T-helper 2 cell (primary cell): ENCODE data around the gene ODAPH.
A peak's percentile ranks its signal among the peaks of the same experiment; 100 is the strongest.

Experiments
- DNase-seq, 5 experiments: peaks; one replicate each; pipeline versions ENCODE4 v3.0.0 to v3.0.0-alpha.2; 2012 to 2022

The ODAPH gene

GRCh38 chr4:75544870-75545269, 11.0 kb upstream of the ODAPH start:
- DNase-seq = no peak

DNA sequence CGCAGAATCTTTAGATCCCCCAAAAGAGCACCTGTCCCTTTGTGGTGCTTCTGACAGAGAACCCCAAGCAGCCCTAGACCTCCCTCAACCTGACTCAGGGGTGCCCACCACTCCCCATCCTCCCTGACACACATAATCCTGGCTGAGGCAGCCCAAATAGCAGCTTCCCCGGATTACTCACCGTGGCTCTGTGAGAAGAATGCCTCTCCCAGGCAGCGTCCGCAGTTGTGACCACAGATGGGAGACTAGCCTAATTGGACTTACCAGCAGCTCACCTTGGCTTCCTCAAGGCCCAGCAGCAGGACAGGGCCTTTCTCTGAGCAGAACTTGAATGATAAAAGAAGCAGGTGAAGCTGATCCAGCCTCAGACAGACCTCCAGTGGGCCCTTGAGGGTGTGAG, 10.3 kb upstream of the ODAPH start:
- no peak for DNase-seq

GRCh38 chr4:75547647-75548387, 8.0 kb upstream of the ODAPH start:
- no peak for DNase-seq

- DNase-seq = no peak
Observed at GRCh38 chr4:75549019-75549418, 6.8 kb upstream of the ODAPH start.

DNA sequence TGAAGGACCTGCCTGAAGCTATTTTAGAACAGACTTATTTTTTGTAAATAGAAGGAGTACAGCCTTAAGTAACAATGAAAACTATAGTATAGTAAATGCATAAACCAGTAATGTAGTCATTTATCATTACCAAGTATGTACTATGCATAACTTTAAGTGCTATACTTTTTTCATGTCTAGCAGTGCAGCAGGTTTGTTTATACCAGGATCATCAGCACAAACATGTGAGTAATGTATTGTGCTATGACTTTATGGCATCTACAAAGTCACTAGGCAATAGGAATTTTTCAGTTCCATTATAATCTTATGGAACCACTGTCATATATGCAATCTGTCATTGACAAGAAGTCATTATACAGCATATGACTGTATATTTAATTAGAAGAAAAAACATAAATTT, 3.4 kb upstream of the ODAPH start:
- no peak for DNase-seq

- DNase-seq = no peak
Observed at GRCh38 chr4:75557696-75558095, 1.8 kb downstream of the ODAPH start.

DNA sequence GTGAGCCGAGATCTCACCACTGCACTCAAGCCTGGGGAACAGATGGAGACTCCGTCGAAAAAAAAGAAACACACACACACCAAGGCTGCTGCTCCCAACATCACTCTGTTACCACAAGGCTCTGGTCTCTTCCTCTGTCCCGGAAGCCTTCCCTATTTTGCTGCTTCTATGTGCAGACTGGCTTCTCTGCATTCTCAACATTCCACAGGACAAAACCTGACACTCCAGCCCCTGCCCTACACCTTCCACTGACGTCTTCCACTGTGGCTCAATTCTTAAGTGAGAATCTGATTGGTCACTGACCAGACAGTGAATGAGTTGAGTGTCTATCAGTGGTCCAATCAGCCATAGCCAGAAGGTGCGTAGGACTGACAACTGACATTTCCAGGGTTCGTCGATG, 5.9 kb downstream of the ODAPH start:
- no peak for DNase-seq

DNA sequence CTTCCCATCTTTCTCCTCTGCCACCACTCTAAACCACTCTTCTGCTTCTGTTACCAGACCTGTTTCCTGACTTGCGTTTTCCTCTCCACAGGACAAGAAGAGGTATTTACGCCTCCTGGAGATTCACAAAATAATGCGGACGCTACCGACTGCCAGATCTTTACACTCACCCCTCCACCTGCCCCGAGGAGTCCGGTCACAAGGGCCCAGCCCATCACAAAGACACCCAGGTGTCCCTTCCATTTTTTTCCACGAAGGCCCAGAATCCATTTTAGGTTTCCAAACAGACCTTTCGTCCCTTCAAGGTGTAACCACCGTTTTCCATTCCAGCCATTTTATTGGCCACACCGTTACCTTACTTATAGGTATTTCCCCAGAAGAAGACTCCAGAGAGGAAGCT, 8.2 kb downstream of the ODAPH start:
- no peak for DNase-seq

DNA sequence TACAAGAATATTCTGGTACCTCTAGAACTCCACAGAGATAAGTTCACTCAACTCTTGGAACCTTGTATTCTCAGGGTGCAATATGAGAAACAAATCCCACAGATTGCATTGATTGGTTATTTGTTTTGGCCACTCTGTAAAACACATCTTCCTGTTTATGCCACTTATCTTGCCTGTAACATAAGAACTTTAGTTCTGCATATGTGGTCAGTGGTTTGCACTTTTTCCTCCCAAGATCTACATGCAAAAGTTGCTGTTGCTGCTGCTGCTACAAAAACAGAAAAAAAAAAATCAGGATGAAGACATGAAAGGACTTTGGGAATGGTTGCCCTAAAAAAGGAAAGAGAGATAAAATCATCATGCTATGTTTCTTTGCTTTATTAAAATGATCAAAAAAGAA, 9.6 kb downstream of the ODAPH start:
- DNase-seq = peak in 1 of 5 experiments; percentile 49

- DNase-seq = no peak
Observed at GRCh38 chr4:75566911-75567310, 11.0 kb downstream of the ODAPH start.

GRCh38 chr4:75567725-75568124, 11.9 kb downstream of the ODAPH start:
- no peak for DNase-seq

DNA sequence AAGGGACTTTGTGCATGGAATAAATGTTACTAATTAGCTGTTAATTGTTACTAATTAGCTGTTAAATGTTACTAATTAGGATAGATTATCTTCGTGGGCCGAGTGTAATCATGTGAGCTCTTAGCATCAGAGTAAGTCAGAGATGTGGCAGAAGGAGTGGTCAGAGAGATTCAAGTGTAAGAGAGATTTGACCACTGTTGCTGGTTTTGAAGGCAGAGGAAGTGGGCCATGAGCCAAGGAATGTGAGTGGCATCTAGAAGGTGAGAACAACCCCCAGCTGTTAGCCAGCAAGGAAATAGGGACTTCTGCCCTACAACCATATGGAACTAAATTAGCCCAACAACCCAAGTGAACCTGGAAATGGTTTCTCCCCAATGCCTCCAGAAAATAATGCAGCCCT, 28.2 kb downstream of the ODAPH start:
- DNase-seq = no peak

DNA sequence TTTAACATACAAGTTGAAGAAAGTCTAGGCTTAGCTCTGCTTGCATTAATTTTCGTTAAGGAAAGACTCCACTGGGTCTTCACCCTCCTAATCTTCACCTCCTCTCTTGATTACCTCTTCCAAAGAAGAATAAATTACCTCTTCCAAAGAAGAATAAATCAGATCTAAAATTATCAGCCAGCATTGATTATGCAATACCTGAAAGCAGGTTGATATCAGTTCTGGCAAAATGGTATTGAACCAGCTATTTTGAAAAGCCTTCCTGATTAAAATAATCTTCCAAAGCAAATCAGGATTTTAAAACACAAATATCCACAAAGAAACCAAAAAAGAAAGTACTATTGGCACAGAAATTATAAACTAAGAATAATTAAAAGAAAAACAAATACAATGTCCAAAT, 37.5 kb downstream of the ODAPH start:
- no peak for DNase-seq

- DNase-seq = no peak
Observed at GRCh38 chr4:75596061-75596460, 40.2 kb downstream of the ODAPH start.

- DNase-seq = peak in 2 of 5 experiments; percentile 1 to 86
Observed at GRCh38 chr4:75598390-75598789, 42.5 kb downstream of the ODAPH start.

DNA sequence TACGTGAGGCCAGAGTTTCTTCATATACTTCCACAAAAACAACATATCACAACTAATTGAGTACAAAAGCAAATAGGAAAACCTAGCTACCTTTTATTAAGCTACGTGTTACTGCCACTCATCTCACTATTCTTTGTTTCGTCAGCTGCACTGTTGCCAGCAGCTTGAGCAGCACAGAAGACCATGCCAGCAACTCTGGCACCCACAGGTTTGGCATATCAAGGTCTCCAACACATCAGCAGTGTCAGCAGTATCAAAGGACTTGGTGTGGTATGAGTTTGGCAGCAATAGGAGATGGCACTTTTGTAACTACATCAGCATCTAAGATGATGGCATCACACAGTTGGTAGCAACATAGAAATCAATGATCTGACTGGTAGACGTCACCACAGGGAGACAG, 43.8 kb downstream of the ODAPH start:
- DNase-seq = peak in 1 of 5 experiments; percentile 19

- DNase-seq = no peak
Observed at GRCh38 chr4:75605928-75606327, 50.1 kb downstream of the ODAPH start.

GRCh38 chr4:75612306-75612705, 56.4 kb downstream of the ODAPH start:
- DNase-seq = no peak
